Measurements from ENCODE around the gene CFAP107.

GRCh38 chr1:12776801-12777557, 31.0 kb downstream of the CFAP107 start:
- TF ChIP-seq CTCF (IDR thresholded peaks at IDR 0.05): no peak
- no peak for TF ChIP-seq POLR2A (IDR thresholded peaks at IDR 0.05)

All from esophagus squamous epithelium (tissue), 4 donors.